ENCODE data around the gene SBF2.

The SBF2 gene

DNA sequence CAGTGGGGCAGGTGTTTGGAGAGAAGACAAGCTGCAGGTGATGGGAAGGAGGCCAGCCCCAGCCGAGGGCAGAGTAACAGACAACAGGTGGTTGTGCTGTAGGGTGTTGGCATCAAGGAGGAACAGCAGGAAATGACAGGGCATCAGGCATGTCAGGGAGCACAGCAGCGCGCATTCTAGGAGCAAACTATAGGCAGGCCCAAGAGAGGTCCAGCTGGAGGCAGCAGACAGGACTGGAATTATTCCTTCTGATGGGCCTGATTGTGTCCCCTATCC is 24.4 kb upstream of the SBF2 start:
- DNase-seq: no peak
- intact Hi-C loops (cut with DNase I): no loop called here

DNA sequence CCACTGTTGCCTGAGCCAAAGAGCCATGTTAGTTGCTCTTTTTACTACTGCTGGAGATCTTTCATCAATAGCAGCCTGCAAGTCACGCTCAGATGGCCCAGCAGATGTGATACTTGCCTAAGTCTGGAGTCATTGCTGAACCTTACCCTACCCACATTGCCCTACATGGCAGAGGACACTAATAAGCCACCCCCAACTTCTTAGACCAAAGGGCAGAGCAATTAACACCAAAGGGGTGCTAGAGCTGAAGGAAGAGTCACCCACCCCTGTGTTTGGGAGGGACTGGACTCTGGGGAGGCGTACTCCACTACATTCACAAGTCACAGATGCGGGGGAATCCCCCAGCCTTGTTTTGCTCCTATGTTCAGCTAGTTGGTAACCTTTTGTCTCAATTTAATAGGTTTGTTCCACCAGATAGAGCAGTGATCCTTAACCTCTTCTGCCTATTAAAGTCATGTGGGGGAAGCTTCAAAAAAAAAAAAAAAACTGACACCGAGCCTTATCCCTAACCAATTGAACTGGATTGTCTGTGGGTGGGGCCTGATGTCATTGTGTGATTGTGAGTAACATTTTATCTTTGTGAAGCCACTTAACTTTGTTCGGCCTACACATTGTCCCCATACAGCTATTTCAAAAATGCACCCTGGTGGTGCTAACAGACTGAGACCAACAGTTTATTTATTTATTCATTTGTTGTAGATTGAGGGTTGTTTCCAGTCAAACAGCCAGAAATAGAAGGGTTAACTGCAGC is 23.9 kb upstream of the SBF2 start:
- intact Hi-C loops (cut with DNase I): no loop called here
- DNase-seq: no peak

DNA sequence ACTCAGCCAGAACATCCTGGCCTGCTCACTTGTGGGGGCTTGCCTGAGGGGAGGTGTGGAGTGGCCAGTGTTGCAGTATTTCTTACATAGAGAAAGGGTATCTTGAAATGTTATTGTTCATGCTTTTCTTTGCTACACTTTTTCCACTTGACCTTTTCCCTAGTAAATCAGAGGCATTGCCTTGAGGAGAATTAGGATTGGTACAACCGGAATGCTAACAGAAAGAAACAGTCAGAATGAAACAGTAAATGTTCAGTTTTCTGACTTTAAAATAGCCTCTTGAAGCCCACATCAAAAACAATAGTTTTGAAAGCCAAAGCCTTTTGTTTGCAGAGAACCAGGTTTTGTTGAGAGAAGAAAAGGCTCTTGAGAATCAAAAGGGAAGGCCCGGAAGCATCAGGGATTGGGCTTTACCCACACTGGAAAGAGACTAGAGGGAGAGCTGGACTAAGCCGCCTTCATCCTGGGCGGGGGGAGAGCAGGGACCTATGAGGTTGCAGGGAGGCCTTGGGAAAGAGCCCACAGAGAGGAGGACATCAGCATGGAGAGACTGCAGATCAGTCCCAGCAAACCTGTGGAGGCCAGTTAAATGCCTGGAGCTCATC is 23.2 kb upstream of the SBF2 start:
- intact Hi-C loops (cut with DNase I): no loop called here

DNA sequence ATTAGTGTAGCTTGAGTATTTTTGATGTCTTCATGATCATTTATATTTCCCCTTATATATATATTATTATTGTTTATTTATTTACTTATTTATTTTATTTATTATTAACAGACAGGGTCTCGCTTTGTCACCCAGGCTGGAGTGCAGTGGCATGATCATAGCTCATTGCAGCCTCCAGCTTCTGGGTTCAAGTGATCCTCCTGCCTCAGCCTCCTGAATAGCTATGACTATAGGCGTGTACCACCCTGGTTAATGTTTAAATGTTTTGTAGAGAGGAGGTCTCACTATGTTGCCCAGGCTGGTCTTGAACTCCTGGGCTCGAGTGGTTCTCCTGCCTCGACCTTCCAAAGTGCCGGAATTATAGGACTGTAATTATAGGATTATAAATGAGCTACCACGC is 21.1 kb upstream of the SBF2 start:
- DNase-seq: no peak
- intact Hi-C loops (cut with DNase I): no loop called here

More for the DNA sequence above, 23.2 kb upstream of the SBF2 start:
- DNase-seq: no peak

DNA sequence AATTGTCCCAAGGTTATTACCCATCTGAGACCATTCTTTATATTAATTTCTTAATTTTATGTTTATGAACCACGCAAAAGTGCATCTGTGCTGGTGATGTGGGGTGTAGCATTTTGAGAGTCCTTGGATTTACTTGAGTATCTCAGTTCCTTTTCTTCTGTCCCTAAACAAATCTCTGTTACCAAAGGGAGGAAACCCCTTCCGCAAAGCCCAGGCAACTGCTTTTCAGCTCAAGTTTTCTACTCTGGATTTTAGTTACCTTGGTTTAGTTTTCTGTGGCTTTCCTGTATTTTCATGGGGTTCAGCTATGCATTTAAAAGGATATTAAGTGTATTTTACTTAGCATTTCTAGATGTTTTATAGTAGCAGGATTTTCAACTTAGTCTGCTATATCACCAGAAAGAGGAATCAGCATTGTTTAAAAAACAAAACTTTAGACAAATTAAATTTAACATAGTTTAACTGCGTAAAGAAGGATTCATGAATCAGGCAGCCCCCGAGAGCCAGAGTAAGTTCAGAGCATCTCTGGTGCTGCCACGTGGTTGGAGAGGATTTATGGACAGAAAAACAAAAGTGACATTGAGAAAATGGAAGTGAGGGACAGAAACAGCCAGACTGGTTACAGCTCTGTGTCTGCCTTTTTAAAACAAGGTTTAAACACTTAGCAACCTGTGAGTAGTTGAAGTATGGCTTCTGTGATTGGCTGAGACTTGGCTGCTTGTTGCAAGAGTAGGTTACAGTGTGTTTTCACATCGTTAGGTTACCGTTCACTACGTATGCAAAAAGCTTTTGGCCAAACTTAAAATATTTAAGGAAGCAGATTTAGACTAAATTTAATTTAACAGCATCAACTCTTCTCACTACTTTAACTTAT is 20.4 kb upstream of the SBF2 start:
- DNase-seq: no peak
- intact Hi-C loops (cut with DNase I): no loop called here

DNA sequence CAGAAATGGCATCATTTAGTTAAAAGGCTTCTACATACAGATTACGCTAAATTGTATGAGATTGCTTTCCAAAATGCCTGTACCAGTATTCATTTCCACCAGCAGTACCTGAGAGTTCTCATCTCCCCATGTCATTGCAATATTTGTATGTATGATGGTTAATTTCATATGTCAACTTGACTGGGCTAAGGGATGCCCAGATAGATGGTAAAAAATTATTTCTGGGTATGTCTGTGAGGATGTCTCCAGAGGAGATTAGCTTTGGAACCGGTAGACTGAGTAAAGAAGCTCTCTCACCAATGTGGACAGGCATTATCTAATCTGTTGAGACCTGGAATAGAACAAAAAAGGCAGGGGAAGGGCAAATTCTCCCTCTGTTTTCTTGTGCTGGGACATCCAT is 17.8 kb upstream of the SBF2 start:
- intact Hi-C loops (cut with DNase I): no loop called here
- DNase-seq: no peak

DNA sequence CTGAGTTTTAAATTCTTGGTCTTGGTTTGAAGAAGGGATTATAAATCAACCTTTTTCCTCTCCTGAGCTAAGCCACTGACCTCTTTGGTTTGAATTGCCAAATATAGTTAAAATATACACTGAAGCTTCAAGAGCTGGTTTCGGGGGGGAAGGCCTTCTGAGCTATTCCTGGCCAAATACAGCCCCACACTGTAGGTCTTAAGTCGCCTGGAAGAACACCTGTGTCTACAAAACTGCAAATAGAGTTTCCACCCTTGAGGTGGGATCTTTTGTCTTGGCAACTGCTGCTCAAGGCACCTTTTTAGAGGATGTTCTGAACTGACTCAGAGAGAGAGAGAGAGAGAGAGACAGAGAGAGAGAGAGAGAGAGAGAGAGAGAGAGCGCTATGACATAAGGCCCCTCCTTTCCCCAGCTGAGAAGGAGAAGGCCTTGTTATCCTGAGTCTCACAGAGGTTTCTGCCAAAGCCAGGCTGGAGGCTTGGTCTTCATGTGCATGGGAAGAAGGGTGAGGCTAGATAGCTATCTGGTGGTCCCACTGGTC is 16.4 kb upstream of the SBF2 start:
- DNase-seq: no peak
- intact Hi-C loops (cut with DNase I): no loop called here

DNA sequence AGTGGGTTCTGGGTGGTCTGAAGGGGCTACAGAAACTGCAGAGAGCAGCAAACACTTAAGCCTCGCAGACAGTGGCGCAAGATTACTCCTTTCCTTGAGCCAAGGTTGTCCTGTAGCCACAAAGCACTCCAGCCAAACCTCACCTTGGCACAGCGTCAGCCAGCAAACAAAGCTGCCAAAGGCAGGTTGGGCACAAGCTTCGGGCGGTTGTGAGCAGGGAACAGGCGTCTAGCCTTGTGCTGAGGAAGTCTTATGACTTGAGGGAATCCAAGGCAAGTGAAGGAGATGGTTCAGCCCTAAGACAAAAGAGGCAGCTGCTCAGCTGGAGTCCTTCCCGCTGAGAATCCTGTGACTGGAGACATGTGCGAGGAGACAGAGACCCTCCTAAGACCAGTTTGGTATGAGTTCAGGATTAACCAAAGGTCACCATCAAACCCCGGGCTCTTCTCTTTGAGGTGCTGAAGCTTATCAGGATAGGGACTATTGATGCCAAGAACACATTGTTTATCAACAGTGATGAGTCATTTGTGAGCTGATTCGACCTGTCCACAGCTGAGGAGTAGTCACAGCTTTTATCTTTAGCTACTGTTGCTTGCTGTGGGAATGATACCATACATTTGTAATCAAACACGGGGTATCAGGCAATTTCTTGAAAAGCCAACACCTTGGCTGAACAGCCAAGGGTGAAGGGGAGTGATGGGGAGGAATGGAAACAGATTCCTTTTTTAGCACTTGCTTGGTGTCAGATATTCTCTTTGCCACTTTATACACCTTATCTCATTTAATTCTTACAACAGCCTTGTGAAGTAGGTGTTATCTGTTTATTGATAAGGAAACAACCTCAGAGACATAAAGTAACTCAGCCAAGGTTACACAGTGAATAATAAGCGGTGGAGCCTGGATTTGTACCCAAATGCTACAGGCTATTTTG is 15.4 kb upstream of the SBF2 start:
- peak in 5 of 10 donors; percentile 39 to 80 (median 53) for DNase-seq
- intact Hi-C loops (cut with DNase I): loop anchor here (5.0 kb wide), 3 partner anchors 332 to 697 kb away; no protein-coding TSS in a partner anchor

DNA sequence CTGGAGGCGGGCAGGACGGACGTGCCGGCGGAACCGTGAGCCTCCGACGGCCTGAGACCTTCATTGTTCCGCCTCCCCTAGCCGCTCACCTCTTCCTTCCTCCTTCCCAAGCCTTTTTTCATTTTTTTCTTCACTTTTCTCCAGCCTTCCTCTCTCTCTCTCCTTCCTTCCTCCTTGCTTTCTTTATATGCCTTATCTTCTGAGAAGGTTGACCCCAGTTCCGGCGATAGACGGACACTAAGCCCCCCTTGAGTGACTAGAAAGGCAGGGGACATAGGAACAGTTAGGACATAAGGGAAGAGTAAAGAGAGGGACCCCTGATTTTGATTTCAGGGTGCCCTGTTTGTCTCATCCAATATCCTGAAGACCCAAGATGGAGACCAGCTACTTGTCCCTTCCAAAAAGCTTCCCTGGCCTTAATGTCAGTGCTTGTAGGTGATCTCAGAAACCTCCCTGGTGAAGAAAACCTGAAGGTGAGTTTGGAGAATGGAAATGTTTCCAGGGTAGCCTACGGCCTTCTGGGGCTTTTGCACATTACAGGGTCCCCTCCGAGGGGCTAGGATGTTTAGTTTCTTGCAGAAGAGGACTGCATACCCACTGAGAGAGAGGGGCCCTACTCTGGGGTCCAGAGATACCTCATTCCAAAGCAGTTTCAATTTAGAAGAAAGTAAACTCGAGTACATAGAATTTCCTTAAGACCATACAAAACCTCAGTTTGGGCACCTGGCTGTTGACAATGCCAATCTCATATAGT is 14.4 kb upstream of the SBF2 start:
- no peak for DNase-seq
- intact Hi-C loops (cut with DNase I): loop anchor here (5.0 kb wide), 3 partner anchors 331 to 696 kb away; no protein-coding TSS in a partner anchor

DNA sequence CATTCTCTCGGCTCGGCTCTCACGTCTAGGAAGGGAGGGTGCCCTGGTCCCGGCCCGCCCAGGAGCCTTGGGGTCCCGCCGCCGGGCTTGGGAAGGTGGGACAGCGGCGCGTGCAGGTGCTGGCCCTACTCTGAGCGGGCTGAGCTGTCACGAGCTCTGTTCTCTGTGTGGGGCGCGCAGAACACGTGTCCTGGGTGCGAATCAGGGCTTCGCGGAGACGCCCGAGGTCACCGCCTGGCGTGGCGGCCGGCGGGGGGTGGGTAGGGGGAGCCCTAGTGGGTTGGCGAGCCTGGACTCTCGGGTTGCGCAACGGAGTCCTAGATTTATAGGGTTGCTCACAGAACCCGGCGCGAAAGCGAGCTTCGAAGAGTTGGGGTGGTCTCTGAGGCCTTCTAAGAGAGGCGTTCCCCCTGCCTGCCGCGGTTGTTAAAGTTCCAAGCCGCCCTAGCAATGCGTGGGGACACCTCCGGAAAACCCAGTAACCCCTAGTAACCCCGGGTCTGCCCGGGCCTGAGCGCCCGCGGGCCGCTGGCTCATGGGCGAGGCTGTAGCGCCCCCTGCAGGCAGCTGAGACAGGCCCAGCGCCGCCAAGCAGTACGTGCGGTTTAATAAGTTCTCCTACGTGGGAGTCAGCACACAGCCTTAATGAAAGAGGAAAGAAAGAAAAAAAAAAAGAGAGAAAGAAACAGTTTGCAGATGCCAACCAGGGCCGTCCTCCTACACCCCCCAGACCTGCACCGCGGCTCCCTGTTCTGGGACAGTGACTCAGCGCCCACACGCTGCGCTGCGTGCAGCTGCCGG is 13.6 kb upstream of the SBF2 start:
- DNase-seq: peak; percentile 50 to 95 (median 76)
- intact Hi-C loops (cut with DNase I): loop anchor here (1.0 to 5.0 kb wide), 5 partner anchors 99 to 695 kb away; no protein-coding TSS in a partner anchor

DNA sequence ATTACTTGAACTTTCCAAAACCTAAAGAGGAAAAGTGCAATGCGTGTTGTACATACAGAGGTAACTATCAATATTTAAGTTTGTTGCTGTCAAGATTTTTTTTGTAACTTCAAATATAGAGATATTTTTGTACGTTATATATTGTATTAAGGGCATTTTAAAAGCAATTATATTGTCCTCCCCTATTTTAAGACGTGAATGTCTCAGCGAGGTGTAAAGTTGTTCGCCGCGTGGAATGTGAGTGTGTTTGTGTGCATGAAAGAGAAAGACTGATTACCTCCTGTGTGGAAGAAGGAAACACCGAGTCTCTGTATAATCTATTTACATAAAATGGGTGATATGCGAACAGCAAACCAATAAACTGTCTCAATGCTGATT is 13.0 kb upstream of the SBF2 start:
- intact Hi-C loops (cut with DNase I): loop anchor here (1.0 to 5.0 kb wide), 5 partner anchors 99 to 695 kb away; no protein-coding TSS in a partner anchor
- no peak for DNase-seq

DNA sequence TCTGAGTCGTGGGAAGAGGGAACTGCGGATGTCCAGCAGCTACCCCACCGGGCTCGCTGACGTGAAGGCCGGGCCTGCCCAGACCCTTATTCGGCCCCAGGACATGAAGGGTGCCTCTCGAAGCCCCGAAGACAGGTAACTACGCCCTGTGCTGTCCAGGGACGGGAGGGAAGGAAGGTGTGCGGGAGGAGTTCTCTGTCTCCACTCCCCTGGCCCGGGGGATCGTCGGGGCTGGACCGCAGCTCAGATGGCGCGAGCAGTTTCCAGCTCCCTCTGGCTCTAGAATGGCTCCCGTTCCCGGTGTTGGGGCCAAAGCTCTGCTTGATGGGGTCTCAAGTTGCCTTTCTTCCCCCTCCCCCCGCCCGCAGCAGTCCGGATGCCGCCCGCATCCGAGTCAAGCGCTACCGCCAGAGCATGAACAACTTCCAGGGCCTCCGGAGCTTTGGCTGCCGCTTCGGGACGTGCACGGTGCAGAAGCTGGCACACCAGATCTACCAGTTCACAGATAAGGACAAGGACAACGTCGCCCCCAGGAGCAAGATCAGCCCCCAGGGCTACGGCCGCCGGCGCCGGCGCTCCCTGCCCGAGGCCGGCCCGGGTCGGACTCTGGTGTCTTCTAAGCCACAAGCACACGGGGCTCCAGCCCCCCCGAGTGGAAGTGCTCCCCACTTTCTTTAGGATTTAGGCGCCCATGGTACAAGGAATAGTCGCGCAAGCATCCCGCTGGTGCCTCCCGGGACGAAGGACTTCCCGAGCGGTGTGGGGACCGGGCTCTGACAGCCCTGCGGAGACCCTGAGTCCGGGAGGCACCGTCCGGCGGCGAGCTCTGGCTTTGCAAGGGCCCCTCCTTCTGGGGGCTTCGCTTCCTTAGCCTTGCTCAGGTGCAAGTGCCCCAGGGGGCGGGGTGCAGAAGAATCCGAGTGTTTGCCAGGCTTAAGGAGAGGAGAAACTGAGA is 12.2 kb upstream of the SBF2 start:
- peak in 2 of 10 donors; percentile 78 to 80 for DNase-seq
- intact Hi-C loops (cut with DNase I): loop anchor here (5.0 kb wide), 3 partner anchors 329 to 694 kb away; no protein-coding TSS in a partner anchor

DNA sequence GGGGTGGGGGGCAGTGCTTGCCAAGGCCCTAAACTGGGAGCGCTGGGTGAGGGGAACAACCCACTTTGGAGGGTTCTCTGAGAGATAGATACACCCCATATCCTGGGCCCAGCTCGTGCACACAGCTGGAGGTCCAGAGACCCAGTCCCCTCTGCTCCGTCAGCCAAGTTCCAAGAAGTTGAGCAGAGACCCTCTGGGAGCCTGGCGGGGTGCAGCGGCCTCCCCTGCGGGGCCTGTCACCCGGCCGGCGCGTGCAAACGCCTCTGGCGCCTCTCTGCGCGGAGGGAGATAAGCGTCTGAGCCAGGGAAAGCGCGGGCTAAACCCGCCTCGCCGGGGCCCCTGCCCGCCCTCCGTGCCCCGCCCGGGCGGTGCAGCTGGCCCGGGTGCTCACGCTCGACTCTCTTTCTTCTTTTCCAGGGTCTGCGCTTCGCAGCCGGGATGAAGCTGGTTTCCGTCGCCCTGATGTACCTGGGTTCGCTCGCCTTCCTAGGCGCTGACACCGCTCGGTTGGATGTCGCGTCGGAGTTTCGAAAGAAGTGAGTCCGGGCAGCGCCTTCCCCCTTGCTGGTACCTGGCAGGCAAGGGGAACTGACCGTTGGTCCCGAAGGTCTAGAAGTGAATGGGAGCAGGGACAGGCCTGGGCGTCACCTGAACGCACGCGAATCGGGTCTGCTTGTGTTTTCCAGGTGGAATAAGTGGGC is 11.4 kb upstream of the SBF2 start:
- intact Hi-C loops (cut with DNase I): loop anchor here (5.0 kb wide), 3 partner anchors 328 to 693 kb away; no protein-coding TSS in a partner anchor
- peak in 4 of 10 donors; percentile 38 to 86 (median 76) for DNase-seq

DNA sequence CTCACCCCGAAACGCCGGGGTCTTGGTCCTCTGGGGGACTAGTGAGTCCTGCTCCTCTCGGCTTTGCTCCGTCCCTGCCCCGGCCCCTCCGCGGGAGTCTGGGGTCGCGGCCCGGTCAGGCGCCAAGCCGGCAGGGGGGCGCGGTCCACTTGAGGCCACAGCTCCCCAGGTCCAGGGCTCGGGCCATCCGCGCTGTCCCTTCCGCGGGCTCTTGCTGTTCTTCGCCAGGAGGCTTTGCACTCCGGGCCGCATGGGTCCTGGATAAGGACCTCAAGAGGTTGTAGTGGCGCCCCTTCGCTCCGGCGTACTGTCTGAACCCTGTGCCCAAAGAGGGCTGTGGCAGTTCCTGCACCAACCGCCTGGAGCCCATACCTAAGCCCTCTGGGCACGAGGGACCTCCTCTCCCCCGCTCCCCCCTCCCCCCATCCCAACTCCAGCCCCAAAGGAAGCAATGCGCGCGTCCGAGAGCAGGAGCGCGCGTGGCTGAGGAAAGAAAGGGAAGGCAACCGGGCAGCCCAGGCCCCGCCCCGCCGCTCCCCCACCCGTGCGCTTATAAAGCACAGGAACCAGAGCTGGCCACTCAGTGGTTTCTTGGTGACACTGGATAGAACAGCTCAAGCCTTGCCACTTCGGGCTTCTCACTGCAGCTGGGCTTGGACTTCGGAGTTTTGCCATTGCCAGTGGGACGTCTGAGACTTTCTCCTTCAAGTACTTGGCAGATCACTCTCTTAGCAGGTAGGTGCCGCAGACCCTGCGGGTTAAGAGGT is 10.7 kb upstream of the SBF2 start, which contains the start of gene ADM:
ADM (plus strand) TSS at position 579 of the 767 bp plus-strand sequence. CDS start 628 bp downstream, outside the sequence.
- peak; percentile 43 to 92 (median 67) for DNase-seq

More for the DNA sequence above, 10.7 kb upstream of the SBF2 start, which contains the start of gene ADM:
- intact Hi-C loops (cut with DNase I): loop anchor here (5.0 kb wide), 3 partner anchors 327 to 692 kb away; no protein-coding TSS in a partner anchor
